ENCODE measurements around the gene DLG2. TPM values are rescaled to one million over a fixed set of nuclear protein-coding genes. Genes with fewer than 3 reads are reported as not detected.

The DLG2 gene
- total and polyA plus RNA-seq, 2 donors (not counting 3 experiments of a cell fraction or from before 2014, with no cell fraction given), result 0.15 to 1.1 TPM

- TF ChIP-seq EZH2 (IDR thresholded peaks at IDR 0.05; ENCODE audit: borderline replicate concordance, low read depth, low read length, severe bottlenecking) (no peak), JUN (IDR thresholded peaks at IDR 0.05; ENCODE audit: borderline replicate concordance, insufficient read depth, insufficient read length, low read depth) (no peak), CTCF (IDR thresholded peaks at IDR 0.05; ENCODE audit: extremely low read depth in 1 of 2, insufficient read depth in 1 of 2, low read depth in 1 of 2, low read length in 2 of 2) (peak in 1 of 2 donors; percentile 47)
- H3K27ac ChIP-seq (ENCODE audit: insufficient read depth, low read depth, low read length), result peak overlapping the region; percentile 91
- peaks cover 35% of the 10 kb centered on the region for H3K4me1 ChIP-seq (ENCODE audit: control insufficient read depth, extremely low read depth, insufficient read depth, low read length)
- FAIRE-seq (no peak), DNase-seq (ENCODE audit: low read depth, low spot score) (peak; percentile 66)
- peaks cover 16% of the 10 kb centered on the region for H4K20me1 ChIP-seq (replicated peaks; ENCODE audit: control insufficient read depth, extremely low read depth, insufficient read depth, low read length)
- peaks cover 57% of the 10 kb centered on the region for H3K79me2 ChIP-seq (ENCODE audit: control insufficient read depth, insufficient read depth, low read length)
- H2AFZ ChIP-seq (ENCODE audit: low read depth, low read length), result peak overlapping the region; percentile 35
- no peaks in the 10 kb centered on the region for H3K9me3 ChIP-seq (replicated peaks; ENCODE audit: control insufficient read depth, insufficient read depth, low read length)
- peak overlapping the region; percentile 98 for H3K4me2 ChIP-seq (ENCODE audit: insufficient read depth, low read length)
- H3K36me3 ChIP-seq (ENCODE audit: control insufficient read depth in 2 of 2, extremely low read depth in 1 of 2, insufficient read depth in 2 of 2, low read length in 2 of 2), result peaks cover 0 to 17% of the 10 kb centered on the region in 2 experiments
- POLR2A ChIA-PET, result interaction anchor here (1.0 to 1.5 kb wide), 3 partner anchors 16 to 145 kb away, joined by 3 to 9 read pairs (median 3); partner anchors contain the start of gene TMEM126A
- H3K27me3 ChIP-seq (ENCODE audit: control insufficient read depth in 2 of 2, insufficient read depth in 2 of 2, low read length in 2 of 2), result no peaks in the 10 kb centered on the region
- H3K9ac ChIP-seq (replicated peaks; ENCODE audit: extremely low read depth, insufficient read depth, low read length), result peak overlapping the region; percentile 94
- peak overlapping the region; percentile 40 to 92 (median 66) for H3K4me3 ChIP-seq (replicated peaks in 1 of 3; ENCODE audit: insufficient read depth in 1 of 3, low read depth in 1 of 3, low read length in 3 of 3)
- dilution Hi-C loops (cut with MboI; ENCODE audit: extremely low pct_ligation_motif_present, low sequenced_read_pairs) (no loop called here), intact Hi-C loops (cut with micrococcal nuclease) (loop anchor here (1.0 to 10.0 kb wide), 7 partner anchors 15 to 631 kb away; partner anchors contain the start of genes PICALM and TMEM126B)
- no TSS peak for BruUV-seq (replicated peaks)
- CTCF ChIA-PET, result interaction anchor here (1.3 kb wide), 3 partner anchors 10 to 146 kb away, joined by 4 to 5 read pairs (median 5); partner anchors contain the start of gene TMEM126A
- H3K9me1 ChIP-seq (replicated peaks; ENCODE audit: control insufficient read depth, extremely low read depth, insufficient read depth, low read length), result no peaks in the 10 kb centered on the region
Observed at GRCh38 chr11:85663753-85664614, 36.8 kb upstream of the DLG2 start.
